GM19023 (cell line): ENCODE results near the gene PPP3R2.

ENCODE experiments used
- ATAC-seq: cut with Tn5 transposase; IDR thresholded peaks from one replicate; pipeline ENCODE4 v1.9.1; 2021; ENCODE audit warnings: mild to moderate bottlenecking, moderate library complexity; ENCODE audit not compliant: unreplicated experiment

The PPP3R2 gene

GRCh38 chr9:101594796-101595195 lies at the start of gene PPP3R2:
TSS of gene PPP3R2 (minus strand) at chr9:101594969. CDS start at chr9:101594921, 48 bp downstream.
- no peak for ATAC-seq

GRCh38 chr9:101639785-101640665 lies 45.3 kb upstream of the PPP3R2 start:
- no peak for ATAC-seq

GRCh38 chr9:101639311-101639710 lies 44.5 kb upstream of the PPP3R2 start:
- ATAC-seq, result no peak

GRCh38 chr9:101636247-101636646 lies 41.5 kb upstream of the PPP3R2 start:
- no peak for ATAC-seq

- ATAC-seq, result no peak
Measured at GRCh38 chr9:101635473-101635872, 40.7 kb upstream of the PPP3R2 start.

GRCh38 chr9:101634741-101635409 lies 40.1 kb upstream of the PPP3R2 start:
- ATAC-seq, result no peak

GRCh38 chr9:101632611-101633010 lies 37.8 kb upstream of the PPP3R2 start:
- no peak for ATAC-seq

- no peak for ATAC-seq
Measured at GRCh38 chr9:101631892-101632291, 37.1 kb upstream of the PPP3R2 start.

- ATAC-seq, result no peak
Measured at GRCh38 chr9:101629636-101630035, 34.9 kb upstream of the PPP3R2 start.

GRCh38 chr9:101628173-101628572 lies 33.4 kb upstream of the PPP3R2 start:
- ATAC-seq, result no peak

GRCh38 chr9:101626295-101626694 lies 31.5 kb upstream of the PPP3R2 start:
- ATAC-seq, result no peak

GRCh38 chr9:101625876-101626275 lies 31.1 kb upstream of the PPP3R2 start:
- ATAC-seq, result no peak

GRCh38 chr9:101620452-101620851 lies 25.7 kb upstream of the PPP3R2 start:
- ATAC-seq, result no peak

- no peak for ATAC-seq
Measured at GRCh38 chr9:101618698-101619097, 23.9 kb upstream of the PPP3R2 start.

- no peak for ATAC-seq
Measured at GRCh38 chr9:101605547-101605946, 10.8 kb upstream of the PPP3R2 start.

GRCh38 chr9:101604296-101604695 lies 9.5 kb upstream of the PPP3R2 start:
- ATAC-seq, result no peak

- no peak for ATAC-seq
Measured at GRCh38 chr9:101601904-101602765, 7.4 kb upstream of the PPP3R2 start.

- no peak for ATAC-seq
Measured at GRCh38 chr9:101593345-101593744, 1.4 kb downstream of the PPP3R2 start.

GRCh38 chr9:101592788-101593187 lies 2.0 kb downstream of the PPP3R2 start:
- no peak for ATAC-seq

GRCh38 chr9:101591787-101592446 lies 2.9 kb downstream of the PPP3R2 start:
- ATAC-seq, result no peak

- ATAC-seq, result no peak
Measured at GRCh38 chr9:101590901-101591300, 3.9 kb downstream of the PPP3R2 start.
